Spinal cord (tissue), 10 donors: ENCODE results near the gene STK33. TPM values are rescaled to one million over a fixed set of nuclear protein-coding genes. Genes with fewer than 3 reads are reported as not detected.

Experiments
- DNase-seq, 6 donors: peaks; one replicate each; pipeline versions ENCODE4 v3.0.0 to v3.0.0-alpha.2; 2013 to 2015; ENCODE audit warnings: low spot score in 6 of 6, low read depth in 4 of 6
- H3K27ac ChIP-seq: one replicate; pipeline ENCODE4 v1.5.1; 2013; ENCODE audit warnings: low read depth, low read length, control low read depth
- H3K27me3 ChIP-seq: one replicate; pipeline ENCODE4 v1.6.1; 2013; ENCODE audit warnings: low read length; ENCODE audit not compliant: control insufficient read depth, insufficient read depth
- H3K36me3 ChIP-seq: one replicate; pipeline ENCODE4 v1.6.1; 2013; ENCODE audit warnings: low read length; ENCODE audit not compliant: control insufficient read depth, insufficient read depth
- H3K4me1 ChIP-seq: one replicate; pipeline ENCODE4 v1.6.1; 2013; ENCODE audit warnings: low read length; ENCODE audit not compliant: control insufficient read depth, insufficient read depth
- H3K4me3 ChIP-seq: one replicate; pipeline ENCODE4 v1.5.1; 2013; ENCODE audit warnings: low read depth, low read length, control low read depth
- H3K9me3 ChIP-seq: one replicate; pipeline ENCODE4 v1.6.1; 2013; ENCODE audit warnings: low read length; ENCODE audit not compliant: control insufficient read depth, insufficient read depth
- WGBS: methylation state at CpG from one replicate; pipeline ENCODE4 v1.1.5; 2013; ENCODE audit warnings: missing lambda C conversion rate; ENCODE audit not compliant: insufficient coverage; 5-methylcytosine and 5-hydroxymethylcytosine counted together
- polyA plus RNA-seq, 2 donors: library from polyadenylated mRNA; unstranded; fragments of 120-200 nt; gene quantifications; one replicate each; pipeline ENCODE4 v1.2.1, GENCODE V29; 2013; ENCODE audit not compliant: insufficient read length in 2 of 2
- total RNA-seq, 2 donors: library from RNA; depleted of rRNA in 1 of 2; stranded (reverse); fragments of 120-200 nt in 1 of 2; fragments of >200 nt in 1 of 2; gene quantifications; one replicate each; pipeline versions ENCODE4 v1.2.3 to v1.2.4, GENCODE V29; 2013 to 2014
- donor health status: healthy.

The STK33 gene
- total and polyA plus RNA-seq, 4 donors = 23.0 to 40.6 (median 27.1) TPM

DNA sequence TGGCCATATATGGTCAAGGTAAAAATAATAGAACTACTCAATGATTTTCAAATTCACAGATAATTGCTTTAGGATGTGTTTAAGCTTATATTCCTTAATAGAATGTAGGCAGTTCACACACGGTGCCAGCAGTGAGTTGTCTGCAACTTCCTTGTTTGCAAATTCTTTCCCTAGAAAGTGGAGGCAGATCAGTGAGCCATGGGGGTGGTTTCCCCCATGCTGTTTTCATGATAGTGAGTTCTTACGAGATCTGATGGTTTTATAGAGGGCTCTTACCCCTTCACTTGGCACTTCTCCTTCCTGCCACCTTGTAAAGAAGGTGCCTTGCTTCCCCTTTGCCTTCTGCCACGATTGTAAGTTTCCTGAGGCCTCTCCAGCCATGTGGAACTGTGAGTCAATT, 218.6 kb downstream of the STK33 start:
- H3K4me1 ChIP-seq = no peaks in the 10 kb centered on the region
- no peak overlapping the region for H3K27ac ChIP-seq
- DNase-seq = no peak
- no peaks in the 10 kb centered on the region for H3K9me3 ChIP-seq
- WGBS = 50% methylated on average over 1 of the region's 3 CpGs
- no peak overlapping the region for H3K4me3 ChIP-seq
- no peaks in the 10 kb centered on the region for H3K27me3 ChIP-seq
- peaks cover 8% of the 10 kb centered on the region for H3K36me3 ChIP-seq

- no peak for DNase-seq
- no peak overlapping the region for H3K4me3 ChIP-seq
- no peaks in the 10 kb centered on the region for H3K27me3 ChIP-seq
- peaks cover 8% of the 10 kb centered on the region for H3K36me3 ChIP-seq
- no peak overlapping the region for H3K27ac ChIP-seq
- WGBS = 90% methylated on average over 2 of the region's 5 CpGs
- H3K9me3 ChIP-seq = no peaks in the 10 kb centered on the region
- H3K4me1 ChIP-seq = no peaks in the 10 kb centered on the region
These were observed 219.3 kb downstream of the STK33 start for GRCh38 chr11:8374716-8375115.

- Histone ChIP-seq H3K4me1 (peaks cover under 1% of the 10 kb centered on the region), H3K27ac (no peak overlapping the region), H3K36me3 (peaks cover 8% of the 10 kb centered on the region), H3K4me3 (no peak overlapping the region), H3K27me3 (no peaks in the 10 kb centered on the region), H3K9me3 (no peaks in the 10 kb centered on the region)
- no peak for DNase-seq
- 90% methylated on average over 5 of the region's 10 CpGs for WGBS
These were observed 220.3 kb downstream of the STK33 start for GRCh38 chr11:8373519-8374432.

GRCh38 chr11:8372641-8373381, 221.2 kb downstream of the STK33 start:
- H3K36me3 ChIP-seq = peaks cover 8% of the 10 kb centered on the region
- H3K27ac ChIP-seq = no peak overlapping the region
- H3K4me1 ChIP-seq = peaks cover 6% of the 10 kb centered on the region
- H3K9me3 ChIP-seq = no peaks in the 10 kb centered on the region
- 98% methylated on average over 11 of the region's 12 CpGs for WGBS
- no peak overlapping the region for H3K4me3 ChIP-seq
- DNase-seq = no peak
- H3K27me3 ChIP-seq = no peaks in the 10 kb centered on the region

GRCh38 chr11:8371516-8371884, 222.5 kb downstream of the STK33 start:
- H3K4me1 ChIP-seq = peaks cover 6% of the 10 kb centered on the region
- H3K36me3 ChIP-seq = peaks cover 8% of the 10 kb centered on the region
- H3K27me3 ChIP-seq = no peaks in the 10 kb centered on the region
- H3K9me3 ChIP-seq = no peaks in the 10 kb centered on the region
- no peak for DNase-seq
- H3K4me3 ChIP-seq = no peak overlapping the region
- 83% methylated on average over 1 of the region's 1 CpG for WGBS
- no peak overlapping the region for H3K27ac ChIP-seq

DNA sequence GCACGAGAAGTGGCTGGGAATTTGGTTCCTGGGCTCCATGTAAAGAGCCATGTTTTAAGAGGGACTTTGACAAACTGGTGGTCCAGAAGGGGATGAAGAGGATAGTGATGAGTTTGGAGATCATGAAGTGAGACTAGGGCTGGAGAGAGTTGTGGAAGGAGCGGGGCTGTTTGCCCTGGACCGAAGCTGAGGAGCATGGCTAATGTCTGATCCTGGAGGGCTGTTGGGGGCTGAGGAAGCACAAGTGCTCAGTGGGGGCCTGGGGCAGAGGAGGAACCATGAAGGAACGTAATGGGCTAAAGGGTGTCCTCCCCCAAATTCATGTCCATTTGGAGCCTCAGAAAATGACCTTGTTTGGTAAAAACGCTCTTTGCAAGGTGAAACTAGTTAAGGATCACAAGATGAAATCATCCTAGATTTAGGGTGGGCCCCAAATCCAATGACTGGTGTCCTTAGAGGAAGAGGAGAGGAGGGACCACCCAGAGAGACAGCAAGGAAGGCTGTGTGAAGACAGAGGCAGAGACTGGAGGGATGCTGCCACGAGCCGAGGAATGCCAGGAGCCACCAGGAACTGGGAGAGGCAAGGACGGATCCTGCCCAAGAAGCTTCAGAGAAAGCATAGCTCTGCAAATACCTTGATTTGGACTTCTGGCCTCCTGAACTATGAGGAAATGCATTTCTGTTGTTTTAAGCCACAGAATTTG, 223.1 kb downstream of the STK33 start:
- H3K36me3 ChIP-seq = peaks cover 8% of the 10 kb centered on the region
- no peaks in the 10 kb centered on the region for H3K27me3 ChIP-seq
- peaks cover 6% of the 10 kb centered on the region for H3K4me1 ChIP-seq
- WGBS = 93% methylated on average over 8 of the region's 8 CpGs
- no peak overlapping the region for H3K4me3 ChIP-seq
- no peaks in the 10 kb centered on the region for H3K9me3 ChIP-seq
- DNase-seq = no peak
- H3K27ac ChIP-seq = no peak overlapping the region

DNA sequence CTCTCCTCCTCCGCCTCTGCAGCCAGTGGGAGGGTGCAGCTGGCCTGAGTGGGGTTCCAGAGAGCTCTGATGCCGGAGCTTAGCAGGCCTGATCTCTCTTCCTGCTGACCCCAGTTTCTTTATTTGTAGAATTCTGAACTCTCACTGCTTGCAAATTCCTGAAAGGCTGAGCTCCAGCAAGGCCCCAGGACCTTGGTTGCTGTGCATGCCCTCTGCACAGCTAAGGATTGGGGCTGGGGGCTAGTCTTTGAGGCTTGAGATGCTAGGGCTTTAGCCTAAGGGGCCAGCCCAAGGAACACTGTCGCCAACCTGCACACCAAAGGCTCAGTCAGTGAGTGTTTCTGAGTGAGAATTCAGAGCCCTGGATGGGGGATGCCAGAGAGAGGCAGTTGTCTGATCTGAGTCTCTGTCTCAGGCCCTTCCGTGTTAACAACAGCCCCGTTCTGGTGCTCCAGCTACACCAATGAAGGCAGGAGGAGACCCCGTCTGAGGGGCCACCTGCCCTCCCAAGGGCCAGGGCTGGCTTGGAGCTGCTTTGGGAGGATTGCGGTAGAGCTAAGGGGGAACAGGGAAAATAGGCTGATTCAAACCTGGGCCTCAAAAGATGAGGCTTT, 224.3 kb downstream of the STK33 start:
- H3K9me3 ChIP-seq = no peaks in the 10 kb centered on the region
- H3K27ac ChIP-seq = no peak overlapping the region
- DNase-seq = no peak
- 96% methylated on average over 6 of the region's 7 CpGs for whole genome bisulfite sequencing
- peaks cover 8% of the 10 kb centered on the region for H3K36me3 ChIP-seq
- H3K4me3 ChIP-seq = no peak overlapping the region
- no peaks in the 10 kb centered on the region for H3K27me3 ChIP-seq
- H3K4me1 ChIP-seq = peaks cover 6% of the 10 kb centered on the region

DNA sequence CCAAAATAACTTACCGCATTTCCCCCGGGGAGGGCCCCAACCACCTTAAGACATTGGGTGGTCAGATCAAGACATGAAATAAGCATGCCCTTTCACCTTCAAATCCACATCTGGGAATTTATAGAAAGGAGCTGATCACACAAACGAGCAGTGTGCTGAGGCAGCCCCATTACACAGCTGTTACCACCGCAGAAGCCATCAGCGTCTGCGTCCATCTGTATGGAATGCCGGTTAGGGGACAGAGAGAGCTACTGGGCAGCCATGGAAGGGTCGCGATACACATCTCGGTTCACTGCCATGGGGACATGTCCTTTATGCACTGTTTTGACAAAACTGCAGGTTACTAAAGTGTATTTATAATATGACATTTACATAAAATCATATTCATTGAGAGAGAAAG, 225.3 kb downstream of the STK33 start:
- Histone ChIP-seq H3K27ac (no peak overlapping the region), H3K4me3 (no peak overlapping the region), H3K4me1 (peaks cover 6% of the 10 kb centered on the region), H3K27me3 (no peaks in the 10 kb centered on the region), H3K36me3 (peaks cover 5% of the 10 kb centered on the region), H3K9me3 (no peaks in the 10 kb centered on the region)
- WGBS = 81% methylated on average over 4 of the region's 10 CpGs
- peak in 1 of 6 donors; percentile 33 for DNase-seq

- H3K4me3 ChIP-seq = no peak overlapping the region
- H3K36me3 ChIP-seq = no peaks in the 10 kb centered on the region
- WGBS = 81% methylated on average over 4 of the region's 7 CpGs
- no peak overlapping the region for H3K27ac ChIP-seq
- H3K27me3 ChIP-seq = no peaks in the 10 kb centered on the region
- H3K4me1 ChIP-seq = peaks cover 6% of the 10 kb centered on the region
- DNase-seq = no peak
- no peaks in the 10 kb centered on the region for H3K9me3 ChIP-seq
These were observed 225.8 kb downstream of the STK33 start for GRCh38 chr11:8368194-8368593.
